ENCODE results near the gene TAMALIN.

The TAMALIN gene

DNA sequence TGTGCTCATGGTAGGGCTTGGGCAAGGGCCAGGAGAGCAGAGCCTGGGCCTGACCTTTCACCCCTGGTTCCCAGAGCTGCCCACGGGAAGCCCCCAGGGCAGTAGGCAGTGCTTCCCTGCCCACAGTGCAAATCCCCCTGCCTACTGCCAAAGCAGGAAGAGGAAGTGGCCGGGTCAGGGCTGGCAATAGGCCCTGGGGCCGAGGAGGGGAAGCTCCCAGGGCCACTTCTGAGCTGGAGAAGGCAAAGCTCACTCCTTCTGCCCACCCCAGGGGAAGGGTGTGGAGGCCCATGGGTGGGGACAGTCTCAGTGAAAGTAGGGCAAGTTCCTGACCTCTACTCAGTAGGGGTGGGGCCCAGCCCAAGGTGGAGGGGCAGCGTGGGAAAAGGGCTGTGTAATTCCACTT, 39.1 kb downstream of the TAMALIN start:
- Histone ChIP-seq H3K79me2 (ENCODE audit: low read length) (no peaks in the 10 kb centered on the region), H3K9me3 (replicated peaks; ENCODE audit: insufficient read depth, low read length) (no peaks in the 10 kb centered on the region), H4K20me1 (ENCODE audit: insufficient read depth, low read length) (no peaks in the 10 kb centered on the region), H3K4me3 (ENCODE audit: low read length) (no peak overlapping the region), H3K27me3 (replicated peaks; ENCODE audit: insufficient read depth, low read length) (no peaks in the 10 kb centered on the region), H3K36me3 (replicated peaks; ENCODE audit: insufficient read depth, low read length) (no peaks in the 10 kb centered on the region), H3K4me1 (ENCODE audit: low read length) (peaks cover 11% of the 10 kb centered on the region), H3K9ac (ENCODE audit: low read length) (no peak overlapping the region), H3F3A (ENCODE audit: insufficient read depth, low read length) (peaks cover 8% of the 10 kb centered on the region; the same call in 1 of the 2 replicates), H2AFZ (ENCODE audit: low read length) (no peak overlapping the region), H3K27ac (ENCODE audit: low read length) (no peak overlapping the region), H3K4me2 (ENCODE audit: low read depth, low read length) (no peak overlapping the region), H3K9me2 (replicated peaks; ENCODE audit: insufficient read depth, low read length) (no peaks in the 10 kb centered on the region)
- TF ChIP-seq, protein P1, sequence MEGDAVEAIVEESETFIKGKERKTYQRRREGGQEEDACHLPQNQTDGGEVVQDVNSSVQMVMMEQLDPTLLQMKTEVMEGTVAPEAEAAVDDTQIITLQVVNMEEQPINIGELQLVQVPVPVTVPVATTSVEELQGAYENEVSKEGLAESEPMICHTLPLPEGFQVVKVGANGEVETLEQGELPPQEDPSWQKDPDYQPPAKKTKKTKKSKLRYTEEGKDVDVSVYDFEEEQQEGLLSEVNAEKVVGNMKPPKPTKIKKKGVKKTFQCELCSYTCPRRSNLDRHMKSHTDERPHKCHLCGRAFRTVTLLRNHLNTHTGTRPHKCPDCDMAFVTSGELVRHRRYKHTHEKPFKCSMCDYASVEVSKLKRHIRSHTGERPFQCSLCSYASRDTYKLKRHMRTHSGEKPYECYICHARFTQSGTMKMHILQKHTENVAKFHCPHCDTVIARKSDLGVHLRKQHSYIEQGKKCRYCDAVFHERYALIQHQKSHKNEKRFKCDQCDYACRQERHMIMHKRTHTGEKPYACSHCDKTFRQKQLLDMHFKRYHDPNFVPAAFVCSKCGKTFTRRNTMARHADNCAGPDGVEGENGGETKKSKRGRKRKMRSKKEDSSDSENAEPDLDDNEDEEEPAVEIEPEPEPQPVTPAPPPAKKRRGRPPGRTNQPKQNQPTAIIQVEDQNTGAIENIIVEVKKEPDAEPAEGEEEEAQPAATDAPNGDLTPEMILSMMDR (IDR thresholded peaks at IDR 0.05; ENCODE audit: low read length) = no peak
- no peak for TF ChIP-seq EZH2 (optimal IDR thresholded peaks at IDR 0.05; ENCODE audit: low read depth, low read length)
- no peak for TF ChIP-seq EZH2phosphoT487 (IDR thresholded peaks at IDR 0.05; ENCODE audit: low read length)
- no peak for DNase-seq

DNA sequence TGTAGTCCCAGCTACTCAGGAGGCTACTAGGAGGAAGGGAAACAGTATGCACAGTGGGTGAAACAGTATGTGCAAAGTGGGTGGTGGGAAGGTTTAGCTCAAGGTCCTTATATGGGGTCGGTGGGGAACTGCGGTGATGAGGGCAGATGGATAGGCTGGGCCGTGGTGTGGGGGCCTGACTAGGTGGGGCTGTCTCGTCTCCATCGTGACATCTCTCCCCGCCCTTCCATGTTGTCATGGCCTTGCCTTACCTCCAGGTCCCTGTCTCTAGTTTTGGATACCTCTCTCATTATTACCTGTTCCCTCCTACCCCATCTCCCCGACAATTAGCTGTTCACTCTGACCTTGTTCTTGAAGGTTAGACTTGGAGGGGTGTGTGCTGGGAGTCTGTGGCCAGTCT, 40.1 kb downstream of the TAMALIN start:
- TF ChIP-seq, protein P1 (IDR thresholded peaks at IDR 0.05; ENCODE audit: low read length) = no peak
- TF ChIP-seq EZH2phosphoT487 (IDR thresholded peaks at IDR 0.05; ENCODE audit: low read length) (no peak), EZH2 (optimal IDR thresholded peaks at IDR 0.05; ENCODE audit: low read depth, low read length) (no peak)
- Histone ChIP-seq H3K9me2 (replicated peaks; ENCODE audit: insufficient read depth, low read length) (no peaks in the 10 kb centered on the region), H3K4me3 (ENCODE audit: low read length) (no peak overlapping the region), H4K20me1 (ENCODE audit: insufficient read depth, low read length) (no peaks in the 10 kb centered on the region), H3K9ac (ENCODE audit: low read length) (no peak overlapping the region), H3K79me2 (ENCODE audit: low read length) (no peaks in the 10 kb centered on the region), H3K4me2 (ENCODE audit: low read depth, low read length) (no peak overlapping the region), H3K27ac (ENCODE audit: low read length) (no peak overlapping the region), H3K27me3 (replicated peaks; ENCODE audit: insufficient read depth, low read length) (no peaks in the 10 kb centered on the region), H3K9me3 (replicated peaks; ENCODE audit: insufficient read depth, low read length) (no peaks in the 10 kb centered on the region), H3F3A (ENCODE audit: insufficient read depth, low read length) (peaks cover 15% of the 10 kb centered on the region), H2AFZ (ENCODE audit: low read length) (no peak overlapping the region), H3K36me3 (replicated peaks; ENCODE audit: insufficient read depth, low read length) (no peaks in the 10 kb centered on the region), H3K4me1 (ENCODE audit: low read length) (peaks cover 13% of the 10 kb centered on the region)
- DNase-seq = no peak

- Histone ChIP-seq H3K36me3 (replicated peaks; ENCODE audit: insufficient read depth, low read length) (no peaks in the 10 kb centered on the region), H3K27ac (ENCODE audit: low read length) (no peak overlapping the region), H3K79me2 (ENCODE audit: low read length) (no peaks in the 10 kb centered on the region), H3F3A (ENCODE audit: insufficient read depth, low read length) (peaks cover 21% of the 10 kb centered on the region), H3K27me3 (replicated peaks; ENCODE audit: insufficient read depth, low read length) (no peaks in the 10 kb centered on the region), H2AFZ (ENCODE audit: low read length) (no peak overlapping the region), H3K9me2 (replicated peaks; ENCODE audit: insufficient read depth, low read length) (no peaks in the 10 kb centered on the region), H3K4me1 (ENCODE audit: low read length) (peaks cover 26% of the 10 kb centered on the region), H3K9me3 (replicated peaks; ENCODE audit: insufficient read depth, low read length) (no peaks in the 10 kb centered on the region), H3K9ac (ENCODE audit: low read length) (no peak overlapping the region), H3K4me2 (ENCODE audit: low read depth, low read length) (no peak overlapping the region), H3K4me3 (ENCODE audit: low read length) (no peak overlapping the region), H4K20me1 (ENCODE audit: insufficient read depth, low read length) (no peaks in the 10 kb centered on the region)
- DNase-seq = peak; percentile 5
- no peak for TF ChIP-seq EZH2 (optimal IDR thresholded peaks at IDR 0.05; ENCODE audit: low read depth, low read length)
- no peak for TF ChIP-seq EZH2phosphoT487 (IDR thresholded peaks at IDR 0.05; ENCODE audit: low read length)
Measured at GRCh38 chr12:52049286-52049685, 42.5 kb downstream of the TAMALIN start.

GRCh38 chr12:52049688-52050087, 42.9 kb downstream of the TAMALIN start:
- Histone ChIP-seq H3K4me1 (ENCODE audit: low read length) (peaks cover 26% of the 10 kb centered on the region), H2AFZ (ENCODE audit: low read length) (no peak overlapping the region), H3K79me2 (ENCODE audit: low read length) (no peaks in the 10 kb centered on the region), H3K9me2 (replicated peaks; ENCODE audit: insufficient read depth, low read length) (no peaks in the 10 kb centered on the region), H3K36me3 (replicated peaks; ENCODE audit: insufficient read depth, low read length) (no peaks in the 10 kb centered on the region), H3K9ac (ENCODE audit: low read length) (peak overlapping the region; percentile 100; the same call in 1 of the 2 replicates), H3K4me3 (ENCODE audit: low read length) (no peak overlapping the region), H4K20me1 (ENCODE audit: insufficient read depth, low read length) (no peaks in the 10 kb centered on the region), H3K27me3 (replicated peaks; ENCODE audit: insufficient read depth, low read length) (no peaks in the 10 kb centered on the region), H3K4me2 (ENCODE audit: low read depth, low read length) (peak overlapping the region; percentile 100; the same call in 1 of the 2 replicates), H3K9me3 (replicated peaks; ENCODE audit: insufficient read depth, low read length) (no peaks in the 10 kb centered on the region), H3F3A (ENCODE audit: insufficient read depth, low read length) (peaks cover 21% of the 10 kb centered on the region), H3K27ac (ENCODE audit: low read length) (0 out of 2 replicates have a peak overlapping the region, but pooled peaks have one; percentile 96)
- DNase-seq = peak; percentile 2
- TF ChIP-seq, protein P1 (IDR thresholded peaks at IDR 0.05; ENCODE audit: low read length) = no peak

Data from MM.1S (cell line).